Activated CD8-positive, alpha-beta memory T cell treated with anti-CD3 and anti-CD28 coated beads for 36 hours (primary cell): Measurements from ENCODE around the gene DAB1. TPM values are rescaled to one million over a fixed set of nuclear protein-coding genes. Genes with fewer than 3 reads are reported as not detected.

Experiments
- CTCF ChIA-PET: fragments of 350-600 bp; sonication (Branson Sonifier 250); formaldehyde crosslinking; loops from one replicate; lab custom pipeline; 2021; ENCODE audit warnings: antibody characterized with exemption; lab: Charles Lee
- POLR2A ChIA-PET: fragments of 350-600 bp; sonication (Branson Sonifier 250); formaldehyde crosslinking; loops from one replicate; lab custom pipeline; 2021; ENCODE audit warnings: antibody characterized with exemption; lab: Charles Lee
- total RNA-seq, 2 experiments: library from RNA; stranded (reverse); gene quantifications; one replicate each; pipeline ENCODE4 v1.2.3, GENCODE V29; 2021

The DAB1 gene
- total RNA-seq, 2 experiments from 2014 or later: not detected

DNA sequence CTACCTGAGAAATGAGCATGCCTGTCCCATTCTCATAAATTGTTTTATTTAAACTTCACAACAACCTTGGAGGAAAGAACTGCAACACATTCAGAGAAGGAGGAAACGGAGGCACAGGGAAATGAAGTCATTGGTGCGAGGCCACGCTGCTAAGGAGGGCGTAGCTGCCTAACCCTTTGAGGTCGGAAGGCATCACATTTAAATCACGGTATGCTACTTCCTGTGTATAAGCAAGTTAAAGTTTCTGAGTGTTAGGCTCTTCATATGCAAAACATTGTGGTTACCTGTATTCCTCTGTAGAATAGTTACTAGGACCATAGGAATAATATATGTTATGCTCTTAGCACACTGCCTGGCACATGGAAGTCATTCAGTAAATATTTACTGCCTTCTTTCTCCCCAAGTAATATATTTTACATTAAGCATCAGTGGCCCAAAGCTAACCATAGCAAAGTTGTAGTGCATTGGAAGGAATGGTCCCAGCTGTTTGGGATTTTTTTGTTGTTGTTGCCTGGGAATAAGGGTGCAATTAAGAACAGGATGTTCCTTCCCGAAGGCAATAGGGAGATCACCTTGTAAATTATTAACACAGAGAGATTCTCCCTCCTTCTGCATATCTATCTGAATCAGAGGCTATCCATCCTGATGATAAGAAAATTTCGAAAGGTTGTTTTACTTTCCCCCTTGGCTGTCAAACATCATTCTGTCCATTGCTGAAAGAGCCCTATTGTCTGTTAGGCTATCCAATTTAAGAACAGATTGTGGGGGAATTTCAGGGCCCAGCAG lies 265.8 kb downstream of the DAB1 start:
- CTCF ChIA-PET: no interaction called here
- POLR2A ChIA-PET: no interaction called here

DNA sequence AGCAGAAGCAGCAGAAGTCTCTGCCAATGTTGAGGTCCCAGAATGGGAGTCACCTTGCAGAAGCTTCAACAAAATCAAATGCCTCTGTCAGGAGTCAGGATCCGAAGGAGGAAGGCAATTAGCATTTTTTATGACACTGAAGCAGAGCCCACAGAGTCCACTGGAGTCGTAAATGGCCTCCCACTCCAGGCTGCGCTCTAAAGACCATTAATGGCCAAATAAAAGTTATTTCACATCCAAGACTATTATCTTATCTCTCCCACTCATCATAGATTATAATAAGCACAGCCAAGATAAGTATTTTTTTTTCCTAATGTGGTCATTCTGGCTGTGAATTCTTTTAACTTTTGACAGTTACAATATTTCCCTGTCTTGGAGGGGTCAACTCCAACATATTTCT lies 267.0 kb downstream of the DAB1 start:
- CTCF ChIA-PET: no interaction called here
- POLR2A ChIA-PET: no interaction called here

DNA sequence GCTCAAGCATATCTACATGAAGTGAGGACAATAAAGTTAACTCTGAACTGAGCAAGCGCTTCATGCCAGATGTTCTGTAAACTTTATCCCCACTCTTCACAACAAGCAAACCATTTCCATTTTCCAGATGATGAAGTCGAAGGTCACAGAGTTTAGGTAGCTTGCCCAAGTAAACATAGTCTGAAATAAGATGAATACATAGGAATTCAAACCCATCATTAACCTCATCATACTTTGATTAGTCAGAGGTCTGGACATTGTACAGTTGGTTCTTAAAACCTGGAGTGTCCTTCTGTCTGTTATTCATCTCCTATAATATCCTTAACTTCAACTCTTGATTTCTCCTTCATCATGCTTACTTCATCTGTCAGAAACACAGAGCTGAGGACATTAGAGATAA lies 277.8 kb downstream of the DAB1 start:
- ChIA-PET CTCF (no interaction called here), POLR2A (no interaction called here)

DNA sequence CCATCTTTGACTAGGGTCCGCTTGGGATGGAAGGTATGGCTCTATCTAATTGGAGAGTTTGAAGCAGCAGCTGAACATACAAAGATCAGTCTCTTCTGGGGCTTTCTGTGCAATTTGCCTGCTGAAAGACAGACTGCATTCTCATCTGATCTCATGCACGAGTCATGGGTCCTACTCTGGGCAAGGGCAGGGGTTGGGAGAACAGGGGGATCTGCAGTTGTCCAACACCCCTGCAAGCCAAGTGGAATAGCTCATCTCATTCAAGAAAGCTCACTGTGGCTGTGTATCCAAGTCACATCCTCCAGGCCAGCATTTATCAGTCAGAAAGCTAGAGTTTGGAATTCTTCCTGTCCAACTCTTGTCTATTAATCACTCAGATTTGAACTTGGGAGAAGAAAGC lies 280.9 kb downstream of the DAB1 start:
- CTCF ChIA-PET: no interaction called here
- POLR2A ChIA-PET: no interaction called here

DNA sequence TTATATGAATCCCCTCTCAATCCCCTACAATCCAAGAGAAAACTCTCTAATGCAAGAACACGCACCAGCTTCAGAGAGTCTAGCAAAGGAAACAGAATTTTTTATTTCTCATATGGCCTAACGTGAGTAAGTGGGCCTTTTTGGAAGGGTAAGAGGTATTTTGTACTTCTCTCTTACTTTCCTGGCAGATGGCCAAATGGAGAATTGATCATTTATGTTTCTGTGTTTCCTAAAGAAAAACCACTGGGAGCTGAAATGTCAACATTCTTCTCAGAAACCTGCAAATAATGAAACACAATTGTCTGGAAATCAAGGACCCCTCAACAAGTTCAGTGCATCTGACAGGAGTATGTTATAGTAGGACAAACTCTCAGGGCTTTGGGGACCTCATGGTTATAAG lies 281.7 kb downstream of the DAB1 start:
- ChIA-PET POLR2A (no interaction called here), CTCF (no interaction called here)

DNA sequence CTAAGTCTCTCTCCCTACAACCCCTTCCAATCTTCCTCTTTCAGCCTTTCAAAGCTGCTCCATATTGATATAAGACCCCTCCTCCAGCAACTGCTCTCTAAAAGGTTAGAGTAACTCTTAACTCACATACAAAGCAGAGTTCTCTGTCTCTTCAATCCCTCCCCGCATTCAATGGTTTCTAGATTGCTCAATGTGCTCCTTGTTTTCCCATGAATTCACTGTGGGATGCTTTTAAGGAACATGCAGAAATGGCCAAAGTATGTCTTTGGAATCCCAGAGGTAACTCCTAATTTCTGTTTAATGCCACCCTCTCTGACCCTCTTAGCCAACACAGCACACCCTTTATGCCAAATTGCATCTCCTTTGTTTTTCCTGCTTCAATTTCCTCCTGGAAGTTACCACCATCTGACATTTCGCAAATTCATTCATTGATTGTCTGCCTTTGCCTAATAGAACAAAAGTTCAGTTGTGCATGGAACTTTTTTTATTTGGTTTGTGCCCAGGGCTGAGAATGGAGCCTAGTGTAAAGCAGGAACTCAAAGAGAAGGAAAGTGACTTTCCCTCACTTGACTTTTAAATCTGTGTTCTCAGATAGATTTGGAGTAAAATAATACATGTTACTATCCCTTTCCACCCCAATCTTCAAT lies 285.3 kb downstream of the DAB1 start:
- ChIA-PET CTCF (no interaction called here), POLR2A (no interaction called here)

DNA sequence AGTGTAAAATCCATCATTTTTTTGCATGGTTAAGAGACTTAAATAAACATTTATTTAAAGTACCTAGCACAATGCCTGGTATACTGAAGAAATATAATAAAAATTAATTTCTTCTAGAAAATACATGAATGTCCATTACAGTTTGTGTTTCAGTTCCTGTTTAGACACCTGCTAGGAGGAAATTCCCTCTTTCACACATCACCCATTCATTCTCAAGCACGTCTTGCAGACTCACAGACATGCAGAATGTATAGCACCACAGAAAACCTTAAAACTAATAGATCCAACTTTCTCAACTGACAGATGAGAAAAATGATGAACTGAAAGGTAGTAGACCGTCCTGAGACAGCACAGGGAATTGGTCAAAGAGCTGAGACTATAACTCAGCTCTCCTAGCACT lies 285.9 kb downstream of the DAB1 start:
- POLR2A ChIA-PET: no interaction called here
- CTCF ChIA-PET: no interaction called here

DNA sequence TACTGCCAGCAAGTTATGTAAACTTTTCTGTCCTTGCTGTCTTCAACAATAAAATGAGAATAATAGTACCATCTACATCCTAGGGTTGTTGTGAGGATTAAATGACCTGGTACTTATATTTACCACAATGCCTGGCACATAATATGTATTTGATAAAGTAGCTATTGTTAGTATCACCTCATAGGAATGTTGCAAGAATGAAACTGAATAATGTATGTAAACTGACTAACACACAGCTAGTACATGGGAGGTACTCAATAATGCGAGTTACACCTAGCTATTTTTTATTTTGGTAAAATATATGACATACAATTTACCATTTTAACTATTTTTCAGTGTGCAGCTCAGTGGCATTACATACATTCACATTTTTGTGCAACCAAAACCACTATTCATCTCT lies 289.1 kb downstream of the DAB1 start:
- ChIA-PET POLR2A (no interaction called here), CTCF (no interaction called here)

DNA sequence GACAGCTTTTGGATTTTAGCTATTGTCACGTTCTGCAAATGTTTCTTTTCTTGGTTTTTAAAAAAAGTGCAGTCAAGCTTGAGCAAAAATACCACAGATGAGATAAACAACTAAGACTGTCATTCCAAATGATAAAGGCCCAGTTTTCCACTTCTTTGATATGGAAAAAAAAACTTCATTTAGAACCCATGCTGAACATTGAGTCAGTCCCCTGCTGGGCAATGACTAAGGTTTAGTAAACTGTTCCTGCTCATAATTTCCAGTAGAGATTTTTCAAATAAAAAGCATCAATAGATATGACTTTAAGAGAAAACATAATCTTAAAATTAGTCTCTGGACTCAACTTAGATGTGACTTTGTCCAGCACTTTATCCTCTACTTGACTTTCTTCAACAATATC lies 290.2 kb downstream of the DAB1 start:
- ChIA-PET CTCF (no interaction called here), POLR2A (no interaction called here)

DNA sequence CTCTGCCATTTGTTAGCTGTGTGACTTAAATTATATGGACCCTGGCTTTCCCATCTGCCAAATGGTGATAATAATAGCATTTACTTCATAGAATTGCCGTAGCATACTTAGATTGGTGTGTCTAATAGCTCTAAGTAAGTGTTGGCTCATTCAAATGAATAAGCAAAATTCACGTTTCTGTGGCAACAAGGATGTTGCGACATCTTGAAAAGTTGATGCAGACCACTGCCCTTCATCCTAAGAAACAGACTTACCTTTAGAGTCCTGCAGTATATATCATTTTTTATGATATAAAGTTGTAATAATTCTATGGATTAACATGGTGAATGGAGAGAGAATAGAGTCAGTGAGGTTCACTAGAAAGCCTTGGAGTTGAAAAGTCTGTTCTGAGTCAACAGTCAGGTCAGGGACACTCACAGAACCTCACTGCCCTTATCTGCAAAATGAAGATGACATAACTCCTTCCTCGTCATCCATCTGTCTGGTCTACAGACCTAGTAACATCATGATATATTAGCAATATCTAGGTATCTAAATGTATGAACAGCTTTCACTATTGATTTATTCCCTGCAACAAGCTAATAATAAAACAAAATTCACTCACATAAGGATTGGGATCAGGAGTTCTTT lies 290.8 kb downstream of the DAB1 start:
- ChIA-PET CTCF (no interaction called here), POLR2A (no interaction called here)

DNA sequence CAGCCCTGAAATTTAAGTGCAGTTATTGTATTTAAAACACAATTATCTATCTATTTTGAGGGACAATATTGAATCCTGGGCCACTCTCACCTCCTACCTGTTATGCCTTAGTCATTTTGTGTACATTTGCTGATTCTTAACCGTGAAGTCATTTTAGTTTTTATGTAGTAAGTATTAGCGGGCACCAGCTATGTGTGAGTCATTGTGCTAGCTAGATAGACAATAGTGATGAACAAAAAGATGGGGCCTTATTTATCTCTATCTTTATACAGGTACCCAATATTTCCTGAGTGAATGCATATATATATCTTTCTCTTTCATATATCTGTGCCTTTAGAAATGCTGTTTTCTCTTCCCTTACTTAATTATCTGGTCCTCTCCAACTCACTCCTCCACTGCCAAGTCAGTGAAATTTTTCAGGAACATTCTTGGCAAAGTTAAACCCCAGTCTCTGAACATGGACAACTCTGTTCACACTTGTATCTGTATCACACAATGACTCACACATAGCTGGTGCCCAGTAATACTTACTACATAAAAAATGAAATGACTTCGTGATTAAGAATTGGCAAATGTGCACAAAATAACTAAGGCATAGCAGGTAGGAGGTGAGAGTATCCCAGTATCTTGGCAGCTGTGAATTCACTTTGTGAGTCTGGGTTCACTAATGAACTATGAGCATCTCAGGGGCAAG lies 292.0 kb downstream of the DAB1 start:
- ChIA-PET CTCF (no interaction called here), POLR2A (no interaction called here)

DNA sequence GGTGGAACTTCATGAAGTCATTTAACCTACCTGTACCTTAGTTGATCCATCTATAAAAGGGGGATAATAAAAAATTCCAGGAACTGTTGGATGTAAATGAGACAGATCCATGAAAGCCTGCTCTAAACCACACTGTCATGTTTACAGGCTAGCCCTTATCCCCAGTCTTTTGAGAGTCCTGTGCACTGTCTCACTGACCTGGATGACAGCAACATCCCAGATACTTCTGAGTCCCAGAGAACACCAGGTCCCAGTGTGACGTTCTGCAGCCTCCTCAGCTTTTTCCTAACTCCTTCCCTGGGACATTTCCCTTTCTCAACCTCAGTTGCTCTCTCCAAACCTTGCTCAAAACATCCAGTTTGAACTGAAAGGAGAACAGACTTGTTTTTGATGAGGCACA lies 292.6 kb downstream of the DAB1 start:
- POLR2A ChIA-PET: no interaction called here
- CTCF ChIA-PET: no interaction called here

DNA sequence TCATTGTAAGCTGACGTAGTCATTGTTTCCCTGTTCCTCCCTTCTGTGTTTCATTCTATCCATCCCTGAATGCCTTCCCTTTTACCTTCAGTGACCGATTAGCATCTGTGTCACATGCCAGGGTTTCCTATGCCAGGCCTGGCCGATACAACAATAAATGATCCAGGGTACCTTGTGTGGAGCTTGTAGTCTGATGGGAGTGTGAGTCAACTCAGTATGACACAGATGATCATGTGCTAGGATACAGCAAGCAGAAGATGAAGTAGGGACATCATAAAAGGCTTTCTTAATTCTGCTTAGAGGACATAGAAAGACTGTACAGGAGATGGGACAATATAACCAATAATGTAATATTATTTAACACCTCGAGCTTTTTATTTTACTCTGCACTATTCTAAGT lies 294.0 kb downstream of the DAB1 start:
- CTCF ChIA-PET: no interaction called here
- POLR2A ChIA-PET: no interaction called here

DNA sequence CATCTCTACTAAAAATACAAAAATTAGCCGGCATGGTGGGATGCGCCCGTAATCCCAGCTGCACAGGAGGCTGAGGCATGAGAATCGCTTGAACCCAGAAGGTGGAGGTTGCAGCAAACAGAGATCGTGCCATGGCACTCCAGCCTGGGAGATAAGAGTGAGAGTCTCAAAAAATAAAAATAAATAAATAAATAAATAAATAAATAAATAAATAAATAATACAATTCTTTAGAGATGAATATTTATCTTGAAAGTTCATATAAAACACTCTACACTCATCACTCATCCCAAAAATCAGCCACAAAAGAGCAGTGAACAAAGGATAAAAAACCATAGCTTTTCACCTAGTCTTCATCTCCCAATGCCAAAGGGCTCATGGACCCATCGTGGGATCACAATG lies 295.9 kb downstream of the DAB1 start:
- CTCF ChIA-PET: no interaction called here
- POLR2A ChIA-PET: no interaction called here

DNA sequence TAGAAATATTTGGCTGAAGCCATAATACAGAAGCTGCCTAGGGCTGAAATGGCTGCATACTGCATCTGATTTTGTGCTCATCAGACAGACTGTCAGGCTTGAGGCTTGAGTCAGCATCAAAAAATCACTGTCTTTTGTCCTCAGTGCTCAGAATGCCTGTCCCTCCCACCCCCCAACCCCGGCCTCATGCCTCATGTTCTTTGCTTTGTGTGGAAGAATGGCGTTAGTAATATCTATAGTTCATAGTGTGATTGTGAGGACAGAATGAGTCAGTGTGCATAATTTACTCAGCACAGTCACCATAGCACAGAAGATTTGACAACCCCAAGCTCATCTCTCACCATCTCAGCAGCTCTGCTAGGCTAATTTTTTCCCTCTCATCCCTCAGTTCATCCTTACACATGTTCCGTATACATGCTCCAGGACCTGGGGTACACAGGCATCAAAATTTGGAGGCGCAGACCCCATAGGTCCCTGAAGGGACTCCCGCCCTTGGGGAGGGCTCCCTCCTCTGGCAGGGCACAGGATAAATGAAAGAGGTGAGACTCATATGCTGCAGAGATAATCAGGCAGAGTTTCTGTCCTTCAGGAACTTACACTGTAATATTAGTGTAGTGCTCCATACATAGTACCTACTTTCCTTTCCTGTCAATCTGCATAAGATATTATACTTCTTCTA lies 299.0 kb downstream of the DAB1 start:
- ChIA-PET POLR2A (no interaction called here), CTCF (no interaction called here)

DNA sequence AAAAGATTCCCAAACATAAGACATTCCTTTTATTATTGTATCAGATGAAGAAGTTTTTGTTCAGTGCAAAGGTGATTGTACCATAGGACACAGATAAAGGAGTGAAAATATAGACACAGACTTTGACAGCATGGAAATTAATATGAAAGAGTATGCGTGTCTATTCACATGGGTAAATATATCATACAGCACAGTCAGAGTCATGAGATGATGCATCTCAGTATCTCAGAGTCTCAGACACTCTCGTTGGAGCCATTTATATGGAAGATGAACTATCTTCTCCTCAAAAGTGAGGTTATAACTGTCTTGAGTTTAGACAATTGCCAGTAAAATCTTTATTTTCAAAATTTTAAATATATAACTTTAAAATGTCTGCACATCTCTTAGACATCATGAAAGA lies 299.7 kb downstream of the DAB1 start:
- ChIA-PET POLR2A (no interaction called here), CTCF (no interaction called here)

DNA sequence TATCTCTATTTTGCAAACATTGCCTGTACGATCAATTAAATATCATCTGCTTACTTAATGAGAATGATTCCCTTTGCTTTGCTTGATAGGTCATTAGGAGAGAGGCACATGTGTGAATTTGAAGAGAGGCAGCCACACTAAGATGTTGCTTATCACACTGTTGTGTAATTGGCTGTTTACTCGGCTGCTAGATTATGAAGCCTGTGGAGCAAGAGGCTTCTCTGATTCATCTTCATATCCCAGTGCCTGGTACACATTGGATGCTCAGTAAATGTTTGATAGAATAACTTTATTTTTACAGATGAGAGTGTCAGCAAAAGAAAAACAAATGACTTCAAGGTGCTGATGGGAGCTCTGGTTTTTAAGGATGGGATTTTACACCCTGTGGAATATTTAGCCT lies 301.8 kb downstream of the DAB1 start:
- ChIA-PET CTCF (no interaction called here), POLR2A (no interaction called here)

DNA sequence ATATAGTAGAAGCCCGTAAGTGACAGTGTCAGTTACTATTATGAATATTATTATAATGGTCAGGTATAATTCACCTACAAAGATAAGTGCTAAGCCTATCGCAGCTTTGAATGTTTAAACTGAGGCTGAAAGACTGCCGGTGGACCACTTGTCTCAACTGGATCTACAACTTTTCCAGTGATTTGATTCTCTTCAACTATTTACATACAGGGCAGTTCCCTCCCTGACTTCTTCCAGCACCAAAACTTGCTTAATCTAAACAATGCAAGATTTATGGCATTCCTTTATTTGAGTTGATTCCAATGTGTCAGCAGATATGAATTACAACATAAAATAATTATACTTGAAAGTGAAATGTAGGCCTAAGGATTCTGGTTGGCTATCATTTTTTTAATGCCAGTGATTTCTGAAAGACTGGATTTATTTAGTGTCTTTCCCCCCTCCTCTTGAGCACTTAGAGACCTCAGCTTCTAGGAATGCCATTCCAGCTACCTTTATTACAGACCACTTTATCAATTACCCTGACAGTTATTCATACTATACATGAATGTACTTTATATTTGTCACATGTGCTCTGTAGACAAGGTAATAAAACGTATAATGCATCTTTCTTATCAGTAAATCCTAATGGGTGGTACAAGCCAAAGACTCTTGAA lies 304.8 kb downstream of the DAB1 start:
- CTCF ChIA-PET: no interaction called here
- POLR2A ChIA-PET: no interaction called here

DNA sequence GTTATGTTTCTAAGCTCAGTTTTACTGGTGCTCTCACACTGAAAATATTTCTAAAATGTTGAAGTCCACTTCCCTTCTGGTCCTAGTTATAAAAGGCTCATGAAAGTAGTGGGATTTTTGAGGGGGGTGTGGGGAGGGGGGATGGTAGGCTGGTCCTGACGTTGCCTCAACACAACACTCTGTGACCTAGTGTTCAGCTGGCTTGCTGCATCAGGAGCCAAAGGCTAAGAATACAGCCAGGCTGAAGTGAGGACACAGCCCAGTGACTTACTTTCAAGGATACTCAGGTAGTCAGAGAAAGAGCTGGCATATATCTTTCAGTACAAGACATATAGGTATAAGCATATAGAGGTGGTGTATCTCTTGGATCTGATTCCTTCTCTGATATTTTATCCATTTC lies 306.1 kb downstream of the DAB1 start:
- POLR2A ChIA-PET: no interaction called here
- CTCF ChIA-PET: interaction anchor here (0.7 kb wide), 1 partner anchor 24 kb away, joined by 3 read pairs; no protein-coding TSS in a partner anchor
